ACC112 (cell line): ENCODE measurements around the gene MIA2.
"Not testable (repeated sequence)": the region's sequence is repeated elsewhere in the genome, so short reads cannot be mapped to it uniquely, and the experiment has no call there.

Experiments used
- H2AFZ ChIP-seq: fragments of 200-600 bp; sonication (generic); one replicate; pipeline ENCODE4 v1.6.0; 2017; ENCODE audit warnings: antibody characterized with exemption, low read length; ENCODE audit not compliant: unreplicated experiment
- H3K27ac ChIP-seq: fragments of 200-600 bp; sonication (generic); 2 replicates; pipeline ENCODE4 v1.5.1; 2014; ENCODE audit warnings: low read depth, mild to moderate bottlenecking, antibody characterized with exemption, low read length, moderate library complexity
- H3K27me3 ChIP-seq: fragments of 200-600 bp; sonication (generic); 2 replicates; pipeline ENCODE4 v1.6.1; 2014; ENCODE audit warnings: mild to moderate bottlenecking, antibody characterized with exemption, low read length, moderate library complexity, mixed read lengths; ENCODE audit not compliant: insufficient read depth
- H3K36me3 ChIP-seq: fragments of 200-600 bp; sonication (generic); 2 replicates; pipeline ENCODE4 v1.6.1; 2016; ENCODE audit warnings: mild to moderate bottlenecking, antibody characterized with exemption, low read length, moderate library complexity, mixed read lengths; ENCODE audit not compliant: insufficient read depth
- H3K4me1 ChIP-seq: fragments of 200-600 bp; sonication (generic); one replicate; pipeline ENCODE4 v1.6.1; 2016; ENCODE audit warnings: low read length, mixed read lengths; ENCODE audit not compliant: insufficient read depth, unreplicated experiment, control insufficient read depth
- H3K4me3 ChIP-seq: fragments of 200-600 bp; sonication (generic); 2 replicates; pipeline ENCODE4 v1.5.1; 2014; ENCODE audit warnings: mild to moderate bottlenecking, low read depth, low read length
- H3K79me2 ChIP-seq: fragments of 200-600 bp; sonication (generic); one replicate; pipeline ENCODE4 v1.6.0; 2016; ENCODE audit warnings: low read length; ENCODE audit not compliant: control insufficient read depth, unreplicated experiment, insufficient read depth

The MIA2 gene

GRCh38 chr14:39233680-39234326 lies at the start of gene MIA2:
Gene MIA2, plus strand, starts transcription at chr14:39233915. Its CDS starts 200 bp downstream, at chr14:39234115.
- Histone ChIP-seq H2AFZ (peak within 1 kb of the TSS; percentile 95), H3K79me2 (no peaks in the 10 kb centered on the region), H3K27me3 (no peaks in the 10 kb centered on the region), H3K36me3 (no peaks in the 10 kb centered on the region), H3K4me3 (peak within 1 kb of the TSS; percentile 60), H3K4me1 (peaks cover 20% of the 10 kb centered on the region), H3K27ac (peak within 1 kb of the TSS; percentile 57)

DNA sequence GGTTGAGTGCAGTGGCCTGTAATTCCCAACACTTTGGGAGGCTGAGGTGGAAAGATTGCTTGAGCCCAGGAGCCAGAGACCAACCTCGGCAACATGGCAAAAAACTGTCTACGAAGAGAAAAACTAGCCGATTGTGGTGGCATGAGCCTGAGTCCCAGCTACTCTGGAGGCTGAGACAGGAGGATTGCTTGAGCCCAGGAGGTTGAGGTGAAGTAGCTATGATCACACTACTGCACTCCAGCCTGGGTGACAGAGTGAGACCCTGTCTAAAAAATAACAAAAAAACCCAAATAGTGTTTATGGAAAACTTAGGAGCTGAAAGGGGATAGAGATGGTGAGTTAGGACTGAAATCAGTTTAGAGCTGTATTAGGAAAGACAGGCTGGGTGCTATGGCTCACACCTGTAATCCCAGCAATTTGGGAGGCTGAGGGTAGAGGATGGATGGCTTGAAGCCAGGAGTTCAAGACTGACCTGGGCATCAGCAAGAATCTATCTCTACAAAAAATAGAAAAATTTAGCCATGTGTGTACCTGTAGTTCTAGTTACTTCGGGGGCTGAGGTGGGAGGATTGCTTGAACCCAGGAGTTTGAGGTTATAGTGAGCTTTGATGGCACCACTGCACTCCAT lies 49.0 kb upstream of the MIA2 start:
- peaks cover 18% of the 10 kb centered on the region for H3K4me1 ChIP-seq
- peaks cover 44% of the 10 kb centered on the region for H3K36me3 ChIP-seq
- H3K27me3 ChIP-seq = no peaks in the 10 kb centered on the region
- H3K27ac ChIP-seq = no peak overlapping the region
- peaks cover 5% of the 10 kb centered on the region for H3K79me2 ChIP-seq
- H2AFZ ChIP-seq = no peak overlapping the region
- no peak overlapping the region for H3K4me3 ChIP-seq

DNA sequence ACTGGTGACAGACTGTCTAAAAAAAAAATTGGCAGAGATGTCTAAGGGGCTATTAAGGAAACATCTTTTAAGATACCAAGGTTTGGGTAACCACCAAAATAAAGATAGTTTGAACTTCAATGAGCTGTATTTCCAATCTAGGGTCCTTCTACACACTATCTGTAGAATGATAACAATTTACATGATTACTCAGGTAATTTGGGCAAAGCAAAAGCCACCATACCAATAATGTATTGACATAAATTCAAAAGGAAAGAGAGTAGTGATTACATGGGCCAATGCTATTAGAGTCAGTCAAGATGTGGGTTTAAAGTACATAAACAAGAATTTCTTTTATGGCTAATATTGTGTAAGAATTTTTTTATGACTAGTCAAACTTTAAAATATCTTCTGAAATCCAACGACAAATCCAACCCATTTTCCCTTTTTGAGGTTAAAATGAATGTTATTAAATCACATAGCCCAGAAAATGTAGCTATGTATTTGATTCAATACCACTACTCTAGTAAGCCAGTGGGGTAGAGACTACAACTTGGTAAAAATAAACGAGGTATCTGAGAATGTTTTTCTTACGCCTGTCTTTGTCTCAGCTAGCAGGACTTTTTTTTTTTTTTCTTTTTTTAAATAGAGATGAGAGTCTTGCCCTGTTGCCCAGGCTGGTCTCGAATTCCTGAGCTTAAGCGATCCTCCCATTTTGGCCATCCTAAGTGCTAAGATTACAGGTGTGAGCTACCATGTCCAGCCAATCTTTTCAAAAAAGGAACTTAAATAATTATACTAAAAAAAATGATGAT lies 48.3 kb upstream of the MIA2 start:
- Histone ChIP-seq H3K79me2 (peaks cover 5% of the 10 kb centered on the region), H3K4me1 (peaks cover 18% of the 10 kb centered on the region), H3K36me3 (peaks cover 37% of the 10 kb centered on the region), H3K27ac (no peak overlapping the region), H3K27me3 (no peaks in the 10 kb centered on the region), H3K4me3 (no peak overlapping the region), H2AFZ (no peak overlapping the region)

GRCh38 chr14:39186941-39187525 lies 46.7 kb upstream of the MIA2 start:
- H3K4me1 ChIP-seq = peaks cover 5% of the 10 kb centered on the region
- H3K27me3 ChIP-seq = no peaks in the 10 kb centered on the region
- no peak overlapping the region for H2AFZ ChIP-seq
- H3K27ac ChIP-seq = no peak overlapping the region
- H3K79me2 ChIP-seq = no peaks in the 10 kb centered on the region
- peaks cover 22% of the 10 kb centered on the region for H3K36me3 ChIP-seq
- no peak overlapping the region for H3K4me3 ChIP-seq

- H3K4me1 ChIP-seq = no peaks in the 10 kb centered on the region
- H3K27ac ChIP-seq = no peak overlapping the region
- no peaks in the 10 kb centered on the region for H3K27me3 ChIP-seq
- H3K36me3 ChIP-seq = no peaks in the 10 kb centered on the region
- no peak overlapping the region for H3K4me3 ChIP-seq
- no peak overlapping the region for H2AFZ ChIP-seq
- no peaks in the 10 kb centered on the region for H3K79me2 ChIP-seq
Measured at GRCh38 chr14:39203659-39204606, 29.8 kb upstream of the MIA2 start.

DNA sequence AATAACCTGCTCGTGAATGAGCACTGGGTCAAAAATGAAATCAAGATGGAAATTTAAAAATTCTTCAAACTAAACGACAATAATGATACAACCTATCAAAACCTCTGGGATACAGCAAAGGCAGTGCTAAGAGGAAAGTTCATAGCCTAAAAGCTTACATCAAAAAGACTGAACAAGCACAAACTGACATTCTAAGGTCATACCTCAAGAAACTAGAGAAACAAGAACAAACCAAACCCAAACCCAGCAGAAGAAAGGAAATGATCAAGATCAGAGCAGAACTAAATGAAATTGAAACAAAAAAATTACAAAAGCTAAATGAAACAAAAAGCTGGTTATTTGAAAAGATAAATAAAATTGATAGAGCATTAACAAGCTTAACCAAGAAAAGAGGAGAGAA lies 26.3 kb upstream of the MIA2 start:
- not testable (repeated sequence) for H3K4me3 ChIP-seq, H2AFZ ChIP-seq, H3K36me3 ChIP-seq, H3K27ac ChIP-seq, H3K4me1 ChIP-seq, H3K79me2 ChIP-seq, H3K27me3 ChIP-seq

GRCh38 chr14:39211109-39211741 lies 22.5 kb upstream of the MIA2 start:
- Histone ChIP-seq H2AFZ (no peak overlapping the region), H3K27me3 (no peaks in the 10 kb centered on the region), H3K36me3 (no peaks in the 10 kb centered on the region), H3K79me2 (no peaks in the 10 kb centered on the region), H3K4me1 (peaks cover 11% of the 10 kb centered on the region), H3K27ac (no peak overlapping the region), H3K4me3 (no peak overlapping the region)

DNA sequence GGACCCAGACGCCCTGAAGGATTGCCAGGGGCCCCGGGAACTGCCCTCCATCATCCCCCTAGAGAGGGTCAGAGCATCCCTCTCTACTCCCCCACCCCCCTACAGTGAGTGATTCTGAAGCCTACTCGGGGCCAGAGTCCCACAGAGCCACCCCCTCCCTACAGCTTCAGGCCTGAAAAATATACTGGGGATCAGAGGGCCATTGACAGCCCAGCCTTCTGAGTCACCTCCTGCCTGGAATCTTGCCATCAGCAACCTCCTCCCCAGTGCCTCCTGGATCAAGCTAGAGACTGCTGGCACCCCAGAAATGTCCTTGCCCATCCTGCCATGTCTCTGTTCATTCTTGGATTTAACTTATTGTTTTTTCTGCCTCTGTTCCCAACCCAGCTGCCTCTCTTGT lies 21.7 kb upstream of the MIA2 start:
- no peaks in the 10 kb centered on the region for H3K27me3 ChIP-seq
- H3K27ac ChIP-seq = no peak overlapping the region
- H3K4me1 ChIP-seq = peaks cover 11% of the 10 kb centered on the region
- no peaks in the 10 kb centered on the region for H3K36me3 ChIP-seq
- H3K79me2 ChIP-seq = no peaks in the 10 kb centered on the region
- H3K4me3 ChIP-seq = no peak overlapping the region
- H2AFZ ChIP-seq = no peak overlapping the region

- Histone ChIP-seq H3K27me3 (no peaks in the 10 kb centered on the region), H2AFZ (no peak overlapping the region), H3K36me3 (no peaks in the 10 kb centered on the region), H3K4me3 (no peak overlapping the region), H3K4me1 (peaks cover 16% of the 10 kb centered on the region), H3K79me2 (no peaks in the 10 kb centered on the region), H3K27ac (no peak overlapping the region)
Measured at GRCh38 chr14:39212693-39213092, 21.0 kb upstream of the MIA2 start.
